ENCODE results near the gene CD320. TPM values are rescaled to one million over a fixed set of nuclear protein-coding genes. Genes with fewer than 3 reads are reported as not detected.

CD320 gene
- polyA plus RNA-seq, 2 of the 4 experiments (the other 2 are of a cell fraction): 28.8 to 54.1 TPM

GRCh38 chr19:8311461-8312260, 3.5 kb upstream of the CD320 start:
- ATAC-seq (no peak), FAIRE-seq (no peak), DNase-seq (ENCODE audit: low read depth in 1 of 2, low spot score in 1 of 2) (no peak)
- H3K9me3 ChIP-seq: no peaks in the 10 kb centered on the region
- no peak overlapping the region for H3K4me2 ChIP-seq
- ChIA-PET CTCF (interaction anchor here (0.8 to 1.1 kb wide), 3 partner anchors 9 to 194 kb away, joined by 3 to 5 read pairs (median 3); no protein-coding TSS in a partner anchor), POLR2A (interaction anchor here (2.1 kb wide), 1 partner anchor 9 kb away, joined by 7 read pairs; the partner anchor contains the start of genes NDUFA7 and RPS28)
- 81% methylated on average over 9 of the region's 16 CpGs for WGBS (ENCODE audit: missing lambda C conversion rate)
- H3K27ac ChIP-seq: no peak overlapping the region
- peaks cover 17% of the 10 kb centered on the region for H3K4me1 ChIP-seq
- no peak overlapping the region for H3K4me3 ChIP-seq
- no peak for TF ChIP-seq SMC3 (IDR thresholded peaks at IDR 0.05)

- CTCF ChIA-PET: interaction anchor here (0.8 to 1.1 kb wide), 2 partner anchors 10 to 195 kb away, joined by 3 to 5 read pairs; no protein-coding TSS in a partner anchor
- H3K4me3 ChIP-seq: no peak overlapping the region
- WGBS (ENCODE audit: missing lambda C conversion rate): 97% methylated on average over 16 of the region's 17 CpGs
- no peak overlapping the region for H3K27ac ChIP-seq
- H3K9me3 ChIP-seq: no peaks in the 10 kb centered on the region
- no peak for ATAC-seq
- TF ChIP-seq BCL3 (IDR thresholded peaks at IDR 0.05) (no peak), EP300 (IDR thresholded peaks at IDR 0.05) (no peak), MAZ (IDR thresholded peaks at IDR 0.05; ENCODE audit: borderline replicate concordance, low read depth, low read length) (no peak), CHD4 (IDR thresholded peaks at IDR 0.05; ENCODE audit: borderline replicate concordance) (no peak), MYC (IDR thresholded peaks at IDR 0.05; ENCODE audit: borderline replicate concordance, low read length) (no peak), NFE2L2 (conservative IDR thresholded peaks at IDR 0.05; ENCODE audit: low read length) (no peak), BHLHE40 (IDR thresholded peaks at IDR 0.05; ENCODE audit: low read depth, low read length) (no peak), RARB (CRISPR knock-in tag; IDR thresholded peaks at IDR 0.05) (no peak), NPAS2 (CRISPR knock-in tag; IDR thresholded peaks at IDR 0.05; ENCODE audit: borderline replicate concordance) (no peak), SREBF2 (IDR thresholded peaks at IDR 0.05) (no peak), JUN (IDR thresholded peaks at IDR 0.05) (no peak), ATOH8 (CRISPR knock-in tag; IDR thresholded peaks at IDR 0.05; ENCODE audit: low read depth) (no peak), CEBPB (IDR thresholded peaks at IDR 0.05) (no peak), JUNB (IDR thresholded peaks at IDR 0.05) (no peak), CTCF (IDR thresholded peaks at IDR 0.05) (no peak)
- POLR2A ChIA-PET: interaction anchor here (1.0 kb wide), 1 partner anchor 11 kb away, joined by 3 read pairs; the partner anchor contains the start of genes NDUFA7 and RPS28
- H3K4me1 ChIP-seq: peaks cover 20% of the 10 kb centered on the region
- FAIRE-seq: no peak
- no peak for DNase-seq (ENCODE audit: low read depth in 1 of 2, low spot score in 1 of 2)
- H3K4me2 ChIP-seq: no peak overlapping the region
Observed at GRCh38 chr19:8310342-8311055, 2.3 kb upstream of the CD320 start.

- ATAC-seq (no peak), DNase-seq (ENCODE audit: low read depth in 1 of 2, low spot score in 1 of 2) (no peak), FAIRE-seq (no peak)
- WGBS (ENCODE audit: missing lambda C conversion rate): 71% methylated on average over 17 of the region's 17 CpGs
- H3K4me2 ChIP-seq: peak overlapping the region; percentile 95
- ChIA-PET POLR2A (no interaction called here), CTCF (no interaction called here)
- peak overlapping the region in 1 of 2 experiments; percentile 92; a peak in 4 of 6 replicates for H3K27ac ChIP-seq
- H3K4me3 ChIP-seq: peak overlapping the region; percentile 53; the same call in 1 of the 3 replicates
- peaks cover 20% of the 10 kb centered on the region for H3K4me1 ChIP-seq
- no peaks in the 10 kb centered on the region for H3K9me3 ChIP-seq
- TF ChIP-seq TFCP2L1 (CRISPR knock-in tag; IDR thresholded peaks at IDR 0.05) (no peak), RAD21 (conservative IDR thresholded peaks at IDR 0.05 in 1 of 2, IDR thresholded peaks at IDR 0.05 in 1 of 2) (no peak), EP300 (IDR thresholded peaks at IDR 0.05) (no peak), MAX (IDR thresholded peaks at IDR 0.05) (no peak), NFE2L2 (conservative IDR thresholded peaks at IDR 0.05; ENCODE audit: low read length) (no peak), EHMT2 (IDR thresholded peaks at IDR 0.05; ENCODE audit: low read depth) (no peak), TP53 (CRISPR knock-in tag; IDR thresholded peaks at IDR 0.05) (no peak), FOXS1 (CRISPR knock-in tag; IDR thresholded peaks at IDR 0.05) (no peak), POLR2A (IDR thresholded peaks at IDR 0.05; ENCODE audit: low read length) (no peak), KDM1A (IDR thresholded peaks at IDR 0.05; ENCODE audit: low read depth) (no peak), RNF2 (IDR thresholded peaks at IDR 0.05; ENCODE audit: borderline replicate concordance, low read depth) (no peak), HOXB13 (CRISPR knock-in tag; IDR thresholded peaks at IDR 0.05; ENCODE audit: low read depth) (no peak), ELK1 (IDR thresholded peaks at IDR 0.05; ENCODE audit: low read depth, low read length) (no peak), HEYL (CRISPR knock-in tag; IDR thresholded peaks at IDR 0.05) (no peak)
Observed at GRCh38 chr19:8308891-8309291, 733 bp upstream of the CD320 start.

Data from A549 (cell line).